GM23248 (cell line): ENCODE measurements around the gene OR51B5.

ENCODE experiments used
- EZH2 ChIP-seq: fragments of 200-600 bp; sonication (generic); IDR thresholded peaks from 2 replicates; pipeline ENCODE4 v1.6.1; 2018; ENCODE audit warnings: antibody characterized with exemption, mild to moderate bottlenecking; ENCODE audit not compliant: insufficient read depth, poor library complexity, severe bottlenecking
- EZH2phosphoT487 ChIP-seq: fragments of 200-600 bp; sonication (generic); IDR thresholded peaks from 2 replicates; pipeline ENCODE4 v1.6.1; 2018; ENCODE audit warnings: antibody characterized with exemption, moderate library complexity, mild to moderate bottlenecking, low read depth; ENCODE audit not compliant: insufficient read depth

GRCh38 chr11:5383576-5383975, 40.3 kb upstream of the OR51B5 start, which contains the start of gene OR51M1:
- no peak for TF ChIP-seq EZH2
- no peak for TF ChIP-seq EZH2phosphoT487
